Mesenchymal stem cell (in vitro differentiated cells and primary cell): ENCODE results near the gene POLD2.

Experiments used
- DNase-seq: peaks from one replicate; pipeline ENCODE4 v3.0.0-alpha.2; 2013
- H2AFZ ChIP-seq: one replicate; pipeline ENCODE4 v1.6.1; 2013; ENCODE audit warnings: low read depth, mild to moderate bottlenecking, control low read depth, inconsistent platforms, low read length, moderate library complexity
- H2AK5ac ChIP-seq: 2 replicates; pipeline ENCODE4 v1.6.1; 2013; ENCODE audit warnings: low read length, moderate library complexity, mild to moderate bottlenecking, inconsistent platforms; ENCODE audit not compliant: severe bottlenecking
- H2BK120ac ChIP-seq: one replicate; pipeline ENCODE4 v1.6.1; 2013; ENCODE audit warnings: low read depth, mild to moderate bottlenecking, inconsistent platforms, low read length, moderate library complexity
- H2BK12ac ChIP-seq, 2 experiments: one replicate each; pipeline ENCODE4 v1.6.1; 2013; ENCODE audit warnings: inconsistent platforms in 2 of 2, low read length in 2 of 2, mild to moderate bottlenecking in 2 of 2, moderate library complexity in 2 of 2, control low read depth in 1 of 2
- H2BK15ac ChIP-seq: one replicate; pipeline ENCODE4 v1.6.1; 2013; ENCODE audit warnings: mild to moderate bottlenecking, low read depth, inconsistent platforms; ENCODE audit not compliant: poor library complexity, severe bottlenecking
- H2BK5ac ChIP-seq: 2 replicates; pipeline ENCODE4 v1.6.1; 2013; ENCODE audit warnings: low read depth, mild to moderate bottlenecking, low read length, control low read depth, inconsistent platforms; ENCODE audit not compliant: poor library complexity, severe bottlenecking
- H3K14ac ChIP-seq, 2 experiments: one replicate each; pipeline ENCODE4 v1.6.1; 2013; ENCODE audit warnings: inconsistent platforms in 2 of 2, low read length in 2 of 2, control low read depth in 1 of 2, mild to moderate bottlenecking in 1 of 2, moderate library complexity in 1 of 2
- H3K18ac ChIP-seq, 2 experiments: one replicate each; pipeline ENCODE4 v1.6.1; 2013; ENCODE audit warnings: inconsistent platforms in 2 of 2, low read length in 2 of 2, control low read depth in 1 of 2, low read depth in 1 of 2, mild to moderate bottlenecking in 1 of 2
- H3K23ac ChIP-seq, 2 experiments: one replicate each; pipeline ENCODE4 v1.6.1; 2013; ENCODE audit warnings: inconsistent platforms in 2 of 2, low read length in 2 of 2, mild to moderate bottlenecking in 2 of 2, moderate library complexity in 2 of 2, control low read depth in 1 of 2
- H3K27ac ChIP-seq: 2 replicates; pipeline ENCODE4 v1.5.1; 2013; ENCODE audit warnings: mild to moderate bottlenecking, moderate library complexity, low read length, control low read depth, inconsistent platforms; ENCODE audit not compliant: poor library complexity, severe bottlenecking
- H3K27me3 ChIP-seq, 2 experiments: 2 replicates each; pipeline versions ENCODE4 v1.6.1 to v1.7.0; 2013; ENCODE audit warnings: low read length in 2 of 2, mild to moderate bottlenecking in 2 of 2, moderate library complexity in 2 of 2, control low read depth in 1 of 2, inconsistent platforms in 1 of 2; ENCODE audit not compliant: control insufficient read depth in 1 of 2, insufficient read depth in 1 of 2
- H3K36me3 ChIP-seq, 2 experiments: 2 replicates each; pipeline versions ENCODE4 v1.6.1 to v1.7.0; 2013; ENCODE audit warnings: low read length in 2 of 2, control low read depth in 1 of 2, inconsistent platforms in 1 of 2, low read depth in 1 of 2, mild to moderate bottlenecking in 1 of 2; ENCODE audit not compliant: insufficient read depth in 2 of 2, control insufficient read depth in 1 of 2
- H3K4ac ChIP-seq, 2 experiments: one replicate each; pipeline ENCODE4 v1.6.1; 2013; ENCODE audit warnings: inconsistent platforms in 2 of 2, low read length in 2 of 2, mild to moderate bottlenecking in 2 of 2, moderate library complexity in 2 of 2, control low read depth in 1 of 2, low read depth in 1 of 2
- H3K4me1 ChIP-seq: 2 replicates; pipeline ENCODE4 v1.6.1; 2013; ENCODE audit warnings: low read depth, low read length, control low read depth; ENCODE audit not compliant: control insufficient read depth, insufficient read depth
- H3K4me2 ChIP-seq: 2 replicates; pipeline ENCODE4 v1.6.1; 2013; ENCODE audit warnings: low read length, mild to moderate bottlenecking, inconsistent platforms; ENCODE audit not compliant: poor library complexity, severe bottlenecking
- H3K4me3 ChIP-seq, 2 experiments: 2 replicates each; pipeline versions ENCODE4 v1.5.1 to v1.7.0; 2013; ENCODE audit warnings: low read length in 2 of 2, mild to moderate bottlenecking in 2 of 2, control low read depth in 1 of 2, low read depth in 1 of 2; ENCODE audit not compliant: insufficient read depth in 1 of 2
- H3K79me1 ChIP-seq: replicated peaks from 2 replicates; pipeline ENCODE4 v1.6.1; 2013; ENCODE audit warnings: mild to moderate bottlenecking, control low read depth, low read length, inconsistent platforms; ENCODE audit not compliant: poor library complexity, severe bottlenecking
- H3K9ac ChIP-seq: 2 replicates; pipeline ENCODE4 v1.7.0; 2013; ENCODE audit warnings: mild to moderate bottlenecking, low read length, moderate library complexity
- H3K9me3 ChIP-seq: 2 replicates; pipeline ENCODE4 v1.7.0; 2013; ENCODE audit warnings: mild to moderate bottlenecking, low read length; ENCODE audit not compliant: control insufficient read depth
- H4K8ac ChIP-seq: one replicate; pipeline ENCODE4 v1.6.1; 2013; ENCODE audit warnings: inconsistent platforms, mild to moderate bottlenecking, low read length, moderate library complexity
- H4K91ac ChIP-seq: one replicate; pipeline ENCODE4 v1.6.1; 2013; ENCODE audit warnings: mild to moderate bottlenecking, low read length, inconsistent platforms
- WGBS: methylation state at CpG from one replicate; pipeline ENCODE4 v1.1.7; 2013; ENCODE audit warnings: mixed read lengths; 5-methylcytosine and 5-hydroxymethylcytosine counted together

The POLD2 gene

GRCh38 chr7:44107961-44108767 lies 15.2 kb downstream of the POLD2 start:
- Histone ChIP-seq H3K23ac (no peak overlapping the region), H2BK15ac (no peak overlapping the region), H3K4me3 (no peak overlapping the region), H4K91ac (no peak overlapping the region), H3K9me3 (no peaks in the 10 kb centered on the region), H4K8ac (no peak overlapping the region), H2BK12ac (no peak overlapping the region), H3K36me3 (peaks cover 66 to 73% of the 10 kb centered on the region in 2 experiments), H3K18ac (no peak overlapping the region), H3K4me1 (peaks cover 62% of the 10 kb centered on the region), H3K4me2 (no peak overlapping the region), H3K79me1 (peaks cover 18% of the 10 kb centered on the region), H2AK5ac (no peak overlapping the region), H2BK5ac (no peak overlapping the region), H3K27ac (no peak overlapping the region), H3K4ac (no peak overlapping the region), H3K27me3 (no peaks in the 10 kb centered on the region), H3K14ac (no peak overlapping the region), H3K9ac (no peak overlapping the region), H2BK120ac (no peak overlapping the region), H2AFZ (no peak overlapping the region)
- no peak for DNase-seq
- WGBS = 96% methylated on average over 18 of the region's 21 CpGs

- no peak for DNase-seq
- Histone ChIP-seq H3K9ac (peak overlapping the region; percentile 38), H2BK5ac (no peak overlapping the region), H4K91ac (no peak overlapping the region), H3K36me3 (peaks cover 58 to 64% of the 10 kb centered on the region in 2 experiments), H3K27ac (no peak overlapping the region), H3K4me1 (peaks cover 64% of the 10 kb centered on the region), H3K14ac (no peak overlapping the region), H3K4me3 (peak overlapping the region in 1 of 2 experiments; percentile 13), H3K9me3 (no peaks in the 10 kb centered on the region), H2BK15ac (no peak overlapping the region), H2AFZ (no peak overlapping the region), H4K8ac (no peak overlapping the region), H2BK12ac (no peak overlapping the region), H3K79me1 (peaks cover 16% of the 10 kb centered on the region), H3K18ac (no peak overlapping the region), H2BK120ac (no peak overlapping the region), H3K4me2 (peak overlapping the region; percentile 79), H3K27me3 (no peaks in the 10 kb centered on the region), H3K4ac (no peak overlapping the region), H3K23ac (no peak overlapping the region), H2AK5ac (no peak overlapping the region)
- 99% methylated on average over 18 of the region's 18 CpGs for WGBS
Observed at GRCh38 chr7:44107116-44107960, 16.0 kb downstream of the POLD2 start.

GRCh38 chr7:44106311-44107065 lies 16.9 kb downstream of the POLD2 start:
- no peak overlapping the region for H2BK12ac ChIP-seq
- H2BK5ac ChIP-seq = no peak overlapping the region
- H2AFZ ChIP-seq = no peak overlapping the region
- no peak overlapping the region for H3K14ac ChIP-seq
- no peak overlapping the region for H3K27ac ChIP-seq
- no peak overlapping the region for H3K18ac ChIP-seq
- H4K91ac ChIP-seq = no peak overlapping the region
- WGBS = 98% methylated on average over 6 of the region's 10 CpGs
- peak overlapping the region; percentile 79 for H3K4me2 ChIP-seq
- H2BK15ac ChIP-seq = peak overlapping the region; percentile 8
- no peak overlapping the region for H3K4ac ChIP-seq
- H3K79me1 ChIP-seq = peaks cover 12% of the 10 kb centered on the region
- no peak overlapping the region for H3K23ac ChIP-seq
- peaks cover 68% of the 10 kb centered on the region for H3K4me1 ChIP-seq
- H3K36me3 ChIP-seq = peaks cover 49 to 56% of the 10 kb centered on the region in 2 experiments
- no peak for DNase-seq
- no peak overlapping the region for H4K8ac ChIP-seq
- H3K27me3 ChIP-seq = no peaks in the 10 kb centered on the region
- H2AK5ac ChIP-seq = no peak overlapping the region
- H3K9me3 ChIP-seq = no peaks in the 10 kb centered on the region
- peak overlapping the region in 1 of 2 experiments; percentile 91 for H3K4me3 ChIP-seq
- peak overlapping the region; percentile 88 for H3K9ac ChIP-seq
- peak overlapping the region; percentile 7 for H2BK120ac ChIP-seq
